ENCODE results near the gene PRKAG2.

The PRKAG2 gene

DNA sequence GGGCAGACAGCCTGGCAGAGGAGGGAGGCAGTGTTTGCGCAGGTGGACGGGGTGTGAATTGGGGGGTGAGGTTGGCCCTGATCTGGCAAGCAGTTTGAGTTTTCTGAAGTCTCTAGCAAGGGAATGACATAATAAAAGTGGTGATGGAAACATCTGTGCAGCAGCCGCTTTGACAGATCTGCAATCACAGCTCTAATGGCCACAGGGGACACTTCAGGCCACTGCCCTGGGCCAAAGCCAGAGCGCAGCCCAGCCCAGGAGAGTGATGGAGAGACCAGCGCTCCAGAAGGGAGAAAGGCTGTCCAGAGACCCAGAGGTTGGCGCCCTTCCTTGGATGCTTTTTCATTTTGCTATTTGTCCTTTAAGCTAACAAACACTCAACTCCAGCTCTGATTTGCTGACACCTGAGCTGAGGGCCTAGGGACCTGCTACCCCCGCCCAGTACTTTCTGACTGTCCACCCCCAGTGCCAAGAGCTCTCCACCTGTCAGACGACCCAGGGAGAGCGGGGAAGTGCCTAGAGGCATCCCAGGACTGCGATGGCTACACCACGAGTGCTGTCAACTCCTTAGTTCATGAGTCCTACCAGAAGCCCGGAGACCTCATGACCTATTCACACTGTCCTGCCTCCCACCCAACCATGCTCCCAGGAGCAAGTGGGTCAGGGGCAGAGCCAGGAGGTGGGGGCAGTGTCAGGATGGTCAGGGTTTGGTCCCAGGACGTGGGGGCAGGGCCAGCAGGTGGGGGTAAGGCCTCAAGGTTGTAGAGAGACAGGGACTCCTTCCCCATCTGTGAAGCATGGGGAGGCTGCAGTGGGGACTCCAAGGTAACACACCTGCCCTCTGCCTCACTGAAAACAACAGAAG lies 112.6 kb downstream of the PRKAG2 start:
- TF ChIP-seq, protein P1, sequence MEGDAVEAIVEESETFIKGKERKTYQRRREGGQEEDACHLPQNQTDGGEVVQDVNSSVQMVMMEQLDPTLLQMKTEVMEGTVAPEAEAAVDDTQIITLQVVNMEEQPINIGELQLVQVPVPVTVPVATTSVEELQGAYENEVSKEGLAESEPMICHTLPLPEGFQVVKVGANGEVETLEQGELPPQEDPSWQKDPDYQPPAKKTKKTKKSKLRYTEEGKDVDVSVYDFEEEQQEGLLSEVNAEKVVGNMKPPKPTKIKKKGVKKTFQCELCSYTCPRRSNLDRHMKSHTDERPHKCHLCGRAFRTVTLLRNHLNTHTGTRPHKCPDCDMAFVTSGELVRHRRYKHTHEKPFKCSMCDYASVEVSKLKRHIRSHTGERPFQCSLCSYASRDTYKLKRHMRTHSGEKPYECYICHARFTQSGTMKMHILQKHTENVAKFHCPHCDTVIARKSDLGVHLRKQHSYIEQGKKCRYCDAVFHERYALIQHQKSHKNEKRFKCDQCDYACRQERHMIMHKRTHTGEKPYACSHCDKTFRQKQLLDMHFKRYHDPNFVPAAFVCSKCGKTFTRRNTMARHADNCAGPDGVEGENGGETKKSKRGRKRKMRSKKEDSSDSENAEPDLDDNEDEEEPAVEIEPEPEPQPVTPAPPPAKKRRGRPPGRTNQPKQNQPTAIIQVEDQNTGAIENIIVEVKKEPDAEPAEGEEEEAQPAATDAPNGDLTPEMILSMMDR (IDR thresholded peaks at IDR 0.05; ENCODE audit: low read depth, low read length, missing control alignments) = no peak
- DNase-seq = no peak
- in situ Hi-C loops (cut with HindIII; ENCODE audit: low pct_ligation_motif_present, low sequenced_read_pairs) = no loop called here
- Histone ChIP-seq H3K27me3 (replicated peaks) (peaks cover 2% of the 10 kb centered on the region), H3K27ac (no peak overlapping the region), H3K36me3 (replicated peaks) (no peaks in the 10 kb centered on the region), H3K4me3 (ENCODE audit: low read depth, low read length) (no peak overlapping the region)

DNA sequence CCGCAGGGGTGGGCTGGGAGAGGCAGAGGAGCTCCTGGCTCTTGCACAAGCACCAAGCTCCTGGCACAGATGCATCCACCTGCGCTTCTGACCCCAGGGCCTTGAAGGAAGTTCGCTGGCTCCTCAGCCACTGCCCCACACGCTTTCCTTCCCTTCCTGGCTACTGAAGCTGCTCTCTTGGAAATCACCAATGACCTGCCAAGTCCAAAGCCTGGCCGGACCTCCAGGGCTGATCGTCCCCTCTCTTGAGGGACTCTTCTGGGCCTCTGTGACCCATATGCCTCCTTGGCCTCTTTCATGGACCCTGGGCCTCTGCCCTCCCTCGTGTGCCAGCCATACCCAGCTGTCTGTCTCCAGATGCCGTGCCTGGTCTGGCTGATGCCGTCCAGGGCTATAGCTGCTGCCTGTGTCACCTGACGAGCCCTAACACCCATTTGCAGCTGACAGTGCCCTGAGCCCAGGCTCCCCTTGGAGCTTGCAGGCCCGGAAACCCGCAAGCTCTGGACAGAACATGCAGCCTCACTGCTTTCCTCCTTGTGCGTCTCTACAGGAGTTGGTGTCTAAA lies 113.4 kb downstream of the PRKAG2 start:
- Histone ChIP-seq H3K27me3 (replicated peaks) (peaks cover 2% of the 10 kb centered on the region), H3K4me3 (ENCODE audit: low read depth, low read length) (no peak overlapping the region), H3K36me3 (replicated peaks) (no peaks in the 10 kb centered on the region), H3K27ac (no peak overlapping the region)
- TF ChIP-seq, protein P1 (IDR thresholded peaks at IDR 0.05; ENCODE audit: low read depth, low read length, missing control alignments) = no peak
- DNase-seq = no peak
- in situ Hi-C loops (cut with HindIII; ENCODE audit: low pct_ligation_motif_present, low sequenced_read_pairs) = no loop called here

DNA sequence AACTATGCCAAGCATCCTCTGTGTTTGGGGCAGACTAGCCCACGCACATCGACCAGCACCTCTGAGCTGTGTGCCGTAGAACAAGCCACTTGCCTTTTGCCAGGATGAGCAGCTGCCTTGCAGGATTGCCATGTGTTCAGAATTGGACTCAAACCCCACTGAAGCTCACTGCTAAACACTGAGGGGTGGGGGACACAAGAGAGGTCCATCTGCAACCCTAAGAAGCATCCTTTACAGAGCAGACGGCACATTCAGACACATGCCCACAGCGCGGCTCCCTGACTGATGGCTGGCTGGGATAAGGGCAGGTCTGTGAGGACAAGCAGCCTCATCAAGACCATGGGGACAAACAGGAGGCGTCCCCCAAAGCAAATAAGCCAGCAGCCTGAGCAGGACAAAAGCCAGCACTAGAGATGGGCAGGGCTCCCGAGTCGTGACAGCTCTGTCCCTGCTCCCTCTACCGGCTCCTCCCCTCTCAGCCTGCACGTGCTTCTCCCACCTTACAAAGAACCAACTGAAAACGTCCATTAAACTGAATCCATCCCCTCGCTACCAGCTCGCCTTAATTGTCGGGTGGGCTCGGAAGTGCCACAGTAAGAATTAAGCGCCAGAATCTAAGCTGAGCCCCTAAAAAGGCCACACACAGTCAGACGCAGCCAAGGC lies 114.2 kb downstream of the PRKAG2 start:
- Histone ChIP-seq H3K36me3 (replicated peaks) (no peaks in the 10 kb centered on the region), H3K4me3 (ENCODE audit: low read depth, low read length) (no peak overlapping the region), H3K27me3 (replicated peaks) (peaks cover 2% of the 10 kb centered on the region), H3K27ac (no peak overlapping the region)
- TF ChIP-seq, protein P1 (IDR thresholded peaks at IDR 0.05; ENCODE audit: low read depth, low read length, missing control alignments) = no peak
- in situ Hi-C loops (cut with HindIII; ENCODE audit: low pct_ligation_motif_present, low sequenced_read_pairs) = no loop called here
- DNase-seq = no peak

DNA sequence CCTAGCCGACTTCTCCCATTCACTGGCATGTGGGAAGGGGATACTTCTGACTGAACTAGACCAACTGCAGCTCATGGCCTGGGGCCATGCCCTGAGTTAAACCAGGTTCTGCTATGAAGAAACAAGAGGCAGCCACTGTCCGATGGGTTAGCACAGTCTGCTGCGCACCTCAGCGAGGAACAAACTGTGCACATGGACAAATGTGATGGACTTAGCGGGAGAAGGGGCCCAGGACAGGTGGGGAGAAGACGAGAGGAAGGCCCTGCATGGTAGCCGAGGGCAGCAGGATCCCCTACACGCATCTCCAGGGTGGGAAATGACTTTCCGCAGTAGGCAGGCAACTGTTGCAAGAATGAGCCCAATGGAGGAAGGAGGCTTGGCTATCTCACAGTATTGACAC lies 115.0 kb downstream of the PRKAG2 start:
- DNase-seq = no peak
- peaks cover 2% of the 10 kb centered on the region for H3K27me3 ChIP-seq (replicated peaks)
- H3K36me3 ChIP-seq (replicated peaks) = no peaks in the 10 kb centered on the region
- in situ Hi-C loops (cut with HindIII; ENCODE audit: low pct_ligation_motif_present, low sequenced_read_pairs) = no loop called here
- TF ChIP-seq, protein P1 (IDR thresholded peaks at IDR 0.05; ENCODE audit: low read depth, low read length, missing control alignments) = no peak
- H3K4me3 ChIP-seq (ENCODE audit: low read depth, low read length) = no peak overlapping the region
- H3K27ac ChIP-seq = no peak overlapping the region

DNA sequence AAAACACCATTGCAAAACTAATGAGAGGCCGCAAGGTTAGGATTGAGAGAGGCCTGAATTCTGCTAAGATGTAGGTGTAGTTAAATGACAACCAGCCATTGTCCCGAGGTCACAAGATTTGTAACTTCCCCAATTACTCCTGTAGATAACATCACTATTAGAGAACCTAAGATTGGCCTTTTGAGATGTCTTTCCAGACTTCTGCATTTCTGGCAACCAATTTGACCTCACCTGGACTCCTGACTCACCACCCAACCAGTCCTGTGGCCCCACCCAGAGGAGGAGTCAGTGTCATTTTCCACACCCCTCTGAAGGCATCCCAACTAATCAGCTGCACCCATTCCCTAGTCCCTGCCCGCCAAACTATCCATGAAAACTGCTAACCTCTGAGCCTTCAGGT lies 115.7 kb downstream of the PRKAG2 start:
- DNase-seq = no peak
- no peaks in the 10 kb centered on the region for H3K36me3 ChIP-seq (replicated peaks)
- no peak overlapping the region for H3K27ac ChIP-seq
- H3K27me3 ChIP-seq (replicated peaks) = peaks cover 2% of the 10 kb centered on the region
- in situ Hi-C loops (cut with HindIII; ENCODE audit: low pct_ligation_motif_present, low sequenced_read_pairs) = no loop called here
- TF ChIP-seq, protein P1 (IDR thresholded peaks at IDR 0.05; ENCODE audit: low read depth, low read length, missing control alignments) = no peak
- H3K4me3 ChIP-seq (ENCODE audit: low read depth, low read length) = no peak overlapping the region

Data from brain microvascular endothelial cell (primary cell).